A673 (cell line): Measurements from ENCODE around the gene TMEM8B.

Experiments used
- EZH2 ChIP-seq: fragments of 200-600 bp; sonication (generic); IDR thresholded peaks from 2 replicates; pipeline ENCODE4 v1.6.1; 2017; ENCODE audit warnings: borderline replicate concordance, low read depth, mild to moderate bottlenecking, mixed read lengths, antibody characterized with exemption, low read length; ENCODE audit not compliant: poor library complexity, severe bottlenecking
- TF ChIP-seq, protein P1 (sequence below): fragments of 300-800, 200-600 bp; sonication (generic); conservative IDR thresholded peaks from 2 replicates; pipeline ENCODE4 v1.5.1; 2017; ENCODE audit warnings: low read depth, mild to moderate bottlenecking, antibody characterized with exemption, low read length, moderate library complexity, mixed read lengths

DNA sequence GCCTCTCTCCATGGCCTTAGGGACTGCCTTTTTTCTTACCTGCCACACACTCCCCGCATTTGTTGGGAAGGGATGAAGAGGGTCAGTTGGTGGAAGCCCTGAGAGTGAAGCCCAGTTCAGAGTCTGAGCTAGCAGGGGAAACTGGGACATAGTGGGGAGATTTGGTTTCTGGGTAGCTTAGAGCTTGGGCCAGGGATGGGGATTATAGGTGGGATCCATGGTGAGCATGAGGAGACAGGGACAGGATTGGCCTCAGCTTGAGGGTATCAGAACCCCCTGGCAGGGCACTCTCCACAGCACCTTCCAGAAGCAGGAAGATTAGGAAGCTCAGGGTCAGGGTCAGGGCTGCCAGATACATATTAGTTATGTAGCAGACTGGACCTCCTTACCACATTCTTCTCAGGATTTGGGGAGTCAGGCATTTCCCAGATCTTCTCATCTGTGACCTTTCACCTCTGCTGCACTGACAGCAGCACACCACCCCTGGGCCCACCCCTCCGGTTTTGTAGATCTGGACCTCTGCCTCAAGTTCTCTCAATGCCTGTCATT is 23.3 kb downstream of the TMEM8B start:
- TF ChIP-seq, protein P1, sequence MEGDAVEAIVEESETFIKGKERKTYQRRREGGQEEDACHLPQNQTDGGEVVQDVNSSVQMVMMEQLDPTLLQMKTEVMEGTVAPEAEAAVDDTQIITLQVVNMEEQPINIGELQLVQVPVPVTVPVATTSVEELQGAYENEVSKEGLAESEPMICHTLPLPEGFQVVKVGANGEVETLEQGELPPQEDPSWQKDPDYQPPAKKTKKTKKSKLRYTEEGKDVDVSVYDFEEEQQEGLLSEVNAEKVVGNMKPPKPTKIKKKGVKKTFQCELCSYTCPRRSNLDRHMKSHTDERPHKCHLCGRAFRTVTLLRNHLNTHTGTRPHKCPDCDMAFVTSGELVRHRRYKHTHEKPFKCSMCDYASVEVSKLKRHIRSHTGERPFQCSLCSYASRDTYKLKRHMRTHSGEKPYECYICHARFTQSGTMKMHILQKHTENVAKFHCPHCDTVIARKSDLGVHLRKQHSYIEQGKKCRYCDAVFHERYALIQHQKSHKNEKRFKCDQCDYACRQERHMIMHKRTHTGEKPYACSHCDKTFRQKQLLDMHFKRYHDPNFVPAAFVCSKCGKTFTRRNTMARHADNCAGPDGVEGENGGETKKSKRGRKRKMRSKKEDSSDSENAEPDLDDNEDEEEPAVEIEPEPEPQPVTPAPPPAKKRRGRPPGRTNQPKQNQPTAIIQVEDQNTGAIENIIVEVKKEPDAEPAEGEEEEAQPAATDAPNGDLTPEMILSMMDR = no peak
- TF ChIP-seq EZH2 = no peak
